SKM-1 treated with dmso at 0.1 percent for 144 hours (cell line): ENCODE results near the gene INTS1.
"Not testable (repeated sequence)": the region's sequence is repeated elsewhere in the genome, so short reads cannot be mapped to it uniquely, and the experiment has no call there.

Experiments used
- DNase-seq: peaks from one replicate; lab custom pipeline; 2025; ENCODE audit not compliant: unreplicated experiment; lab: John Stamatoyannopoulos, UW

Gene INTS1

GRCh38 chr7:1531979-1532455 lies 27.8 kb upstream of the INTS1 start:
- DNase-seq: no peak

GRCh38 chr7:1531263-1531978 lies 27.2 kb upstream of the INTS1 start:
- no peak for DNase-seq

- no peak for DNase-seq
These were observed 26.7 kb upstream of the INTS1 start for GRCh38 chr7:1530946-1531262.

- no peak for DNase-seq
These were observed 25.4 kb upstream of the INTS1 start for GRCh38 chr7:1529383-1530116.

- DNase-seq: no peak
These were observed 22.1 kb upstream of the INTS1 start for GRCh38 chr7:1526271-1526754.

- DNase-seq: no peak
These were observed 21.2 kb upstream of the INTS1 start for GRCh38 chr7:1525409-1525808.

- DNase-seq: no peak
These were observed 19.7 kb upstream of the INTS1 start for GRCh38 chr7:1523844-1524243.

GRCh38 chr7:1523208-1523607 lies 19.0 kb upstream of the INTS1 start:
- no peak for DNase-seq

- DNase-seq: no peak
These were observed 17.3 kb upstream of the INTS1 start for GRCh38 chr7:1521456-1521855.

- DNase-seq: no peak
These were observed 16.5 kb upstream of the INTS1 start for GRCh38 chr7:1520539-1521234.

- not testable (repeated sequence) for DNase-seq
These were observed 15.2 kb upstream of the INTS1 start for GRCh38 chr7:1519322-1519922.

- no peak for DNase-seq
These were observed 12.5 kb upstream of the INTS1 start for GRCh38 chr7:1516586-1517251.

GRCh38 chr7:1515509-1515967 lies 11.3 kb upstream of the INTS1 start:
- not testable (repeated sequence) for DNase-seq

GRCh38 chr7:1514995-1515401 lies 10.8 kb upstream of the INTS1 start:
- DNase-seq: no peak

GRCh38 chr7:1514407-1514806 lies 10.2 kb upstream of the INTS1 start:
- DNase-seq: no peak

GRCh38 chr7:1513657-1514095 lies 9.5 kb upstream of the INTS1 start:
- no peak for DNase-seq

GRCh38 chr7:1512781-1513656 lies 8.8 kb upstream of the INTS1 start:
- no peak for DNase-seq

- no peak for DNase-seq
These were observed 7.5 kb upstream of the INTS1 start for GRCh38 chr7:1511444-1512422.

GRCh38 chr7:1510780-1511154 lies 6.6 kb upstream of the INTS1 start:
- DNase-seq: no peak
